ENCODE measurements around the gene MPP7. TPM values are rescaled to one million over a fixed set of nuclear protein-coding genes. Genes with fewer than 3 reads are reported as not detected.

Gene MPP7
- total RNA-seq, 4 donors from 2014 or later: 39.1 to 47.3 (median 43.2) TPM

DNA sequence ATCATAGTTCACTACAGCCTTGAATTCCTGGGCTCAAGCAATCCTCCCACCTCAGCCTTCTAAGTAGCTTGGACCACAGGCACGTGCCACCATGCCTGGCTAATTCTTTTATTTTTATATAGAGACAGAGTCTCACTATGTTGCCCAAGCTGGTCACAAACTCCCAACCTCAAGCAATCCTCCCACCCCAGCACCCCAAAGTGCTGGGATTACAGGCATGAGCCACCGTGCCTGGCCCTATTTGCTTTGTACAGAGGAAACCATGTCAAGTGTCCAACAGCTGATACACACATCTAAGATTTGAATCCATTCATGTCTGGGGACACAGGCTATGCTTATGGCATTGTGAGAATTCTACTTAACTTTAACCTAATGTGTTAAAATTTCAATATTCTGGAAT lies 29.9 kb upstream of the MPP7 start:
- peaks cover 6% of the 10 kb centered on the region for H3K4me1 ChIP-seq
- WGBS: 87% methylated on average over 2 of the region's 2 CpGs
- DNase-seq (ENCODE audit: low spot score in 2 of 2): no peak
- no peak overlapping the region for H3K27ac ChIP-seq
- H3K4me3 ChIP-seq: no peak overlapping the region
- H3K36me3 ChIP-seq: no peaks in the 10 kb centered on the region
- H3K9me3 ChIP-seq: no peaks in the 10 kb centered on the region
- no peaks in the 10 kb centered on the region for H3K27me3 ChIP-seq
- TF ChIP-seq POLR2A (IDR thresholded peaks at IDR 0.05) (no peak), EP300 (IDR thresholded peaks at IDR 0.05) (no peak), POLR2AphosphoS5 (IDR thresholded peaks at IDR 0.05) (no peak)
- TF ChIP-seq, protein P1, sequence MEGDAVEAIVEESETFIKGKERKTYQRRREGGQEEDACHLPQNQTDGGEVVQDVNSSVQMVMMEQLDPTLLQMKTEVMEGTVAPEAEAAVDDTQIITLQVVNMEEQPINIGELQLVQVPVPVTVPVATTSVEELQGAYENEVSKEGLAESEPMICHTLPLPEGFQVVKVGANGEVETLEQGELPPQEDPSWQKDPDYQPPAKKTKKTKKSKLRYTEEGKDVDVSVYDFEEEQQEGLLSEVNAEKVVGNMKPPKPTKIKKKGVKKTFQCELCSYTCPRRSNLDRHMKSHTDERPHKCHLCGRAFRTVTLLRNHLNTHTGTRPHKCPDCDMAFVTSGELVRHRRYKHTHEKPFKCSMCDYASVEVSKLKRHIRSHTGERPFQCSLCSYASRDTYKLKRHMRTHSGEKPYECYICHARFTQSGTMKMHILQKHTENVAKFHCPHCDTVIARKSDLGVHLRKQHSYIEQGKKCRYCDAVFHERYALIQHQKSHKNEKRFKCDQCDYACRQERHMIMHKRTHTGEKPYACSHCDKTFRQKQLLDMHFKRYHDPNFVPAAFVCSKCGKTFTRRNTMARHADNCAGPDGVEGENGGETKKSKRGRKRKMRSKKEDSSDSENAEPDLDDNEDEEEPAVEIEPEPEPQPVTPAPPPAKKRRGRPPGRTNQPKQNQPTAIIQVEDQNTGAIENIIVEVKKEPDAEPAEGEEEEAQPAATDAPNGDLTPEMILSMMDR (IDR thresholded peaks at IDR 0.05): no peak

DNA sequence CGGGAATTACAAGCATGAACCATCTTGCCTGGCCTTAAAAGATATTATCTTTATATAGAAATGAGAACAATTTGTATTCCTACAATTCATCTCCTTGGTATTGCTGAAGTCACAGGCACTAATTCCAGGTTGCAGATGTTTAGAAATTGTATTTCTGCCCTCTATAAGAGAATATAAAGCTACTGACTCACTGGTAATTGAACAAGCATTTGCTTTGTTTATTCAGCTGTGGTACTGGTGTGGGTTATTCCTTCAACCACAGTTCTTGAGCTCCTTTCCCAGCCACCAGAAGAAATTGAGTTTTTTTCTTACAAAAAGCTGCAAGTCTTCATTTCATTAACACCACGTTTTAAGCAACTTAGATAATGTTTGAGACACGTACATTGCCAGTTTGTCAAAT lies 29.0 kb upstream of the MPP7 start:
- Histone ChIP-seq H3K9me3 (no peaks in the 10 kb centered on the region), H3K36me3 (no peaks in the 10 kb centered on the region), H3K27me3 (no peaks in the 10 kb centered on the region), H3K27ac (no peak overlapping the region), H3K4me3 (no peak overlapping the region), H3K4me1 (peaks cover 12% of the 10 kb centered on the region)
- no peak for TF ChIP-seq EP300 (IDR thresholded peaks at IDR 0.05)
- TF ChIP-seq, protein P1 (IDR thresholded peaks at IDR 0.05): no peak
- no peak for TF ChIP-seq POLR2A (IDR thresholded peaks at IDR 0.05)
- no peak for TF ChIP-seq POLR2AphosphoS5 (IDR thresholded peaks at IDR 0.05)
- 70% methylated on average over 3 of the region's 3 CpGs for WGBS
- DNase-seq (ENCODE audit: low spot score in 2 of 2): no peak

GRCh38 chr10:28331066-28331465 lies 28.2 kb upstream of the MPP7 start:
- no peaks in the 10 kb centered on the region for H3K27me3 ChIP-seq
- no peaks in the 10 kb centered on the region for H3K36me3 ChIP-seq
- TF ChIP-seq POLR2AphosphoS5 (IDR thresholded peaks at IDR 0.05): no peak
- TF ChIP-seq, protein P1 (IDR thresholded peaks at IDR 0.05): no peak
- no peak for TF ChIP-seq EP300 (IDR thresholded peaks at IDR 0.05)
- TF ChIP-seq POLR2A (IDR thresholded peaks at IDR 0.05): no peak
- H3K4me1 ChIP-seq: peaks cover 20% of the 10 kb centered on the region
- no peak overlapping the region for H3K4me3 ChIP-seq
- no peak for DNase-seq (ENCODE audit: low spot score in 2 of 2)
- no peak overlapping the region for H3K27ac ChIP-seq
- no peaks in the 10 kb centered on the region for H3K9me3 ChIP-seq

GRCh38 chr10:28328346-28328745 lies 25.5 kb upstream of the MPP7 start:
- H3K27me3 ChIP-seq: no peaks in the 10 kb centered on the region
- DNase-seq (ENCODE audit: low spot score in 2 of 2): no peak
- no peak overlapping the region for H3K27ac ChIP-seq
- WGBS: 93% methylated on average over 1 of the region's 1 CpG
- H3K4me3 ChIP-seq: no peak overlapping the region
- no peaks in the 10 kb centered on the region for H3K36me3 ChIP-seq
- peaks cover 20% of the 10 kb centered on the region for H3K4me1 ChIP-seq
- H3K9me3 ChIP-seq: no peaks in the 10 kb centered on the region
- TF ChIP-seq, protein P1 (IDR thresholded peaks at IDR 0.05): no peak
- TF ChIP-seq EP300 (IDR thresholded peaks at IDR 0.05): no peak
- no peak for TF ChIP-seq POLR2AphosphoS5 (IDR thresholded peaks at IDR 0.05)
- no peak for TF ChIP-seq POLR2A (IDR thresholded peaks at IDR 0.05)

DNA sequence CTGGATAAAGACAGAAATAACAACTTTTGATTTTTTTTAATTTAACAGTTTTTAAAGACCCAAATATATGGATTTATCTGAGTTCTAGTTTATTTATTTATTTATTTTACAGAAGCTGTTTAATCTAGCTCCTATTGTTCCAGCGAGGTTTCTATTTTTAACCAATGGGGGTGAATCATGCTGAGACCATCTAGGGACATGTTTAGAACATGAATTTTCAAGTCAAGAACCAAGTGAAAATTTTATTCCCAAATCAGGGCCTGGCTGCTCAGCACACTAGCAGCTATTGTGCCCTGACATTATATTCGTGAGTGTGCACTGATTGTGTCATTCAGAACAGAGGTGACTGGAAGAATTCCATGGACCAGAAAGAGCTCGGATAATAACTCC lies 24.6 kb upstream of the MPP7 start:
- WGBS: 50% methylated on average over 3 of the region's 3 CpGs
- no peak for TF ChIP-seq POLR2AphosphoS5 (IDR thresholded peaks at IDR 0.05)
- TF ChIP-seq POLR2A (IDR thresholded peaks at IDR 0.05): no peak
- TF ChIP-seq, protein P1 (IDR thresholded peaks at IDR 0.05): no peak
- no peak for TF ChIP-seq EP300 (IDR thresholded peaks at IDR 0.05)
- no peak overlapping the region for H3K4me3 ChIP-seq
- no peaks in the 10 kb centered on the region for H3K36me3 ChIP-seq
- H3K9me3 ChIP-seq: no peaks in the 10 kb centered on the region
- H3K27ac ChIP-seq: no peak overlapping the region
- no peak for DNase-seq (ENCODE audit: low spot score in 2 of 2)
- H3K4me1 ChIP-seq: peaks cover 18% of the 10 kb centered on the region
- no peaks in the 10 kb centered on the region for H3K27me3 ChIP-seq

Measured in suprapubic skin (tissue), 4 donors.